HG02571 (cell line): Measurements from ENCODE around the gene POLR3F.
"Not testable (repeated sequence)": the region's sequence is repeated elsewhere in the genome, so short reads cannot be mapped to it uniquely, and the experiment has no call there.

Experiments
- ATAC-seq: cut with Tn5 transposase; IDR thresholded peaks from one replicate; pipeline ENCODE4 v1.9.1; 2021; ENCODE audit warnings: mild to moderate bottlenecking, moderate library complexity; ENCODE audit not compliant: unreplicated experiment

The POLR3F gene, protein sequence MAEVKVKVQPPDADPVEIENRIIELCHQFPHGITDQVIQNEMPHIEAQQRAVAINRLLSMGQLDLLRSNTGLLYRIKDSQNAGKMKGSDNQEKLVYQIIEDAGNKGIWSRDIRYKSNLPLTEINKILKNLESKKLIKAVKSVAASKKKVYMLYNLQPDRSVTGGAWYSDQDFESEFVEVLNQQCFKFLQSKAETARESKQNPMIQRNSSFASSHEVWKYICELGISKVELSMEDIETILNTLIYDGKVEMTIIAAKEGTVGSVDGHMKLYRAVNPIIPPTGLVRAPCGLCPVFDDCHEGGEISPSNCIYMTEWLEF

DNA sequence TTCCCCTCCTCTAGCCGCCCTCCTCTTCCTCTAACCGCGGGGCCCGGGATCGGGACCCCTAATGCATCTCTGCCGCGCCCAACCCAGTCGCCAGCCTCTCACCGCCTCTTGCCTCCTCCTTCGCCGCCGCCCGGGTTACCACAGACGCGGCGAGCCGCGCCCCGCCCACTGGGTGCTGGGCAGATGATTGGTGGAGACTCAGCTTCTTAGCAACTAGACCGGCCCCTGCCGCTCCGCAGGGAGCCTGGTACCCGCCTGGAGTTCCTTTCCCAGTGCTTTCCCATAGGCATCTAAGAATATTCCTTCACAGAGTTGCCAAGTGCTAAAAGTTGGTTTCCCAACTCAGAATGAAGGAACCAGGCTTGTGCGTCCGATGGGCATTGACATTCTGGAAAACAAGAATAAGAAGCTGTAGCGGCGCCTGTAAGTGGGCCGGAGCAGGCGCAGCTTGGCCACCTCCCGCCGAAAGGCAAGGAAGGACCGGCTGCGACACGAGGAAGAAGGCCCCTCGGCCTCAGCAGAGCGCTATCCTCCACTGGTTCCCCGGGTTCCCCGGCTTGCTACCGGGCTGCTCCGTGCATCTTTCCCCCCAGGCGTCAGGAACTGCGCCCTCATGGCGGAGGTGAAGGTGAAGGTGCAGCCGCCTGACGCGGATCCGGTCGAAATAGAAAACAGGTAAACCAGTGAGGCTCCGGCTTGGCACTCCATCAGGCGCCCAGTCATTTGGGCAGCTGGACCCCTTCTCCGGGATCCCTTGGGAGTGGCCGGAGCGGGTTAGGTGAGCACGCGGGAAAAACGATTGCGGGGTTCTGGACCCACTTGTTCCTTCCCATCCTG lies at the start of gene POLR3F, which contains the start of gene DZANK1:
Gene POLR3F (plus strand): TSS at position 497 of the 837 bp plus-strand sequence. CDS start 117 bp downstream, at position 614.
Gene DZANK1 (minus strand): TSS at position 137 of the 837 bp plus-strand sequence. CDS start 1,672 bp downstream, outside the sequence.
- ATAC-seq = peak; percentile 98

DNA sequence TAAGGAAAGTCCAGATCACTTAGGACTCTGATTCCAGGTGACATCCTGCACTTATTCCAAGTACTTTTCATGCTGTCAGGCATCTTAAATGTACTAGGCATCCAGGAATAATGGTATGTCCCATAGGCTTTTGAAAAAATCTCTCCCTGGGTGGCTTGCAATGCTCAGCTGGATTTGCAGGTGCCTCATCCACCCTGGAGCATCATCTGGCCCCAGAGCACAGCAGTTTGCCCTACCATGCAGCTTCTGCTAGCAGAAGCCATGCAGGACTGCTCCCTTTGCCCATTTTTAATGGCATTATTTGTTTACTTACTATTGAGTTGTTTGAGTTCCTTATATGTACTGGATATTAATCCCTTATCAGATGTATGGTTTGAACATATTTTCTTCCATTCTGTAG lies 45.6 kb upstream of the POLR3F start:
- ATAC-seq = no peak

DNA sequence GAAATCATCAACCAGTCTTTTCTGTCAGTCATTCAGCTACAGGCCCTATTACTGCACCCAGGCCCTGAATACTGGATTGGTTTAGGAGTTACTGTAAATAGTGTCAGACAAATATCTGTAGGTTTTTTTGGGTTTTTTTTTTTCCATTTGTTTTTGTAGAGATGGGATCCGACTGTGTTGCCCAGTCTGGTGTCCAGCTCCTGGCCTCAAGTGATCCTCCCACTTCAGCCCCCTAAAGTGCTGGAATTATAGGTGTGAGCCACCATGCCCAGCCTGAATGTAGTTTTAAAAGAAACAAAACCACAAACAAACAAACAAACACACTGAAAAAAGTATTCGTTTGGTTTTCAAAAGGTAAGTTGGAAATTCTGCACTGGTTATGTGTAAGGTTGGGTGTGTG lies 40.0 kb upstream of the POLR3F start:
- ATAC-seq = no peak

DNA sequence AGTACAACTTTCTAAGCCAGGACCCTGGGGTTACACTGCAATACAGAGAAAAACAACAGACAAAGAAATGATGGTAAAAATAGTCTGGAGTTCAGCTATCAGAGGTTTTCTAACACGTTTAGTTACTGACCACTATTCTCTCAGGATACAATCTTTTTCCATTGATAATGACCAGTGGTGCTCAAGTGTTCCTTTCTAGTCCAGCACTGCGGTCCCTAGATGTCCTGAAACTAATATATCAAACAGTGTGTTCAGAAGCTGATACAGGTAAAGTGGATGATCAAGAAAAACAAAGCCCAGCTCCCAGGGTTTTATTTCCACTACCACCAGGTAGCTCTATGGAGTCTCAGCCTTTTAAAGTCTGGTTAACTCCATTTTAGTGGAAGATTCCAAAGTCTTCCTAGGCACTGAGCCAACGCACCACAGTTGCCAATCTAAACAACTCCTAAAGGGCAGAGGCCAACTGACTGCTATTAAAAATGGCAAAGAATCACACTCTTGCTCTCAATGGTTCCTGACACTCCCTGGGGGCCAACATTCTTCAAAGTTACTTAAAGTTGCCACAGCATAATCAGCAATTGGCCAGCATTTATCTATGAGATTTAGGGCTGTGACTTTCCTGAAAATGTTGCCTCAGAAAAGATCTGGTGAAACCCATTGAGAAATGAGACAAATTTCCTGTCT lies 38.6 kb upstream of the POLR3F start:
- no peak for ATAC-seq

DNA sequence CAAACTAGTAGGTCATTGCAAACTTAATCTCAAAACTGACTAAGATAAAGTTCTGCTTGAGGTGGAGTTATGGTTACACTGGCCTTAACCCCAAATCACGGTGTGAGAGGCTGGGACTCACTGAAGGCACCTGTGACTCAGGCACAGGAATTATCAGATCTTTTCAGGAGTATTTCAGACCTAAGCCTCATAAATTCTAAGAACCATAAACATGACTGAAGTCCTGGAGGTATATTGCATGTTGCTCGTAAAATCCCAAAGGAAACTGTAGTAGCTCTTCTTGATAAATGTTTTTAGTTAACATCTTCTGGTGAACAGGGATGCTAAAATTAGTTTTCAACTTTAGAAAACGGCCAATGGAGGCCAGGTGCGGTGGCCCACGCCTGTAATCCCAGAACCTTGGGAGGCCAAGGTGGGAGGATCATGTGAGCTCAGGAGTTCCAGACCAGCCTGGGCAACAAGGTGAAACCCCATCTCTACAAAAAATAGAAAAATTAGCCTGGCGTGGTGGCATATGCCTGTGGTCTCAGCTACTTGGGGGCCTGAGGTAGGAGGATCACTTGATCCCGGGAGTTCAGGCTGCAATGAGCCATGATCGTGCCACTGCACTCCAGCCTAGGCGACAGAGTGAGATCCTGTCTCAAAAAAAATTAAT lies 36.9 kb upstream of the POLR3F start:
- no peak for ATAC-seq

DNA sequence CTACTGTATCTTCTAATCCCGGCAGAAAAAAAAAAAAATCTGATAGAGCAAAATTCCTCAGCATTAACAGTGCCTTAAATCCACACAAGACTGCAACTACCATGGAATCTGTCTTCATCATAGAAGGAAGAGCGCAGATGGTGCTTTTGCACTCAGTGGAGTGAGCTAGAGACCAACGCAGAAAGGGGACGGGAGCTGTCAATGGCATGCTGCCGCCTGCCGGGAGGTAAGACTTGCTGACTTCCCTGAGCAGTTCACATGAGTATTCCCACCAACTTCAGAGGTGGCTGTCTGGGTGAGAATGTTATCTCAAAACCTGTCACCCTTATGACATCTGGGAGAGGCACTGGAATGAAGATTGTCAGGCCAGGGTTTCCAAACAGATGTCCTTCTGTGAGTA lies 36.0 kb upstream of the POLR3F start:
- no peak for ATAC-seq

DNA sequence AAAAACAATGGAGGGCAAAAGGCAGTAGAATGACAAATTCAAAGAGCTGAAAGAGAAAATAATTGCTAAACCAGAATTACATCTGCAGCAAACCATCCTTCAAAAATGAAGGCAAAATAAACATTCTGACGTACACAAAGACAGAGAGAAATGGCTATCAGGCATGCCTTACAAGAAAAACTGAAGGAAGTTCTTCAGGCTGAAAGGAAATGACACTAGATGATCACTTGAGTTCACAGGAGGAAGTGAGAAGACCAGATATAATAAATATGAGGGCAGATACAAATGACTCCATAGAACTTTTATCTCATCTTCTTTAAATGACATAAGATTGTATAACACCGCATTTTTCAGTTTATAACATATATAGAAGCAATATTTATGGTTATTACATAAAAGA lies 30.3 kb upstream of the POLR3F start:
- ATAC-seq = no peak

DNA sequence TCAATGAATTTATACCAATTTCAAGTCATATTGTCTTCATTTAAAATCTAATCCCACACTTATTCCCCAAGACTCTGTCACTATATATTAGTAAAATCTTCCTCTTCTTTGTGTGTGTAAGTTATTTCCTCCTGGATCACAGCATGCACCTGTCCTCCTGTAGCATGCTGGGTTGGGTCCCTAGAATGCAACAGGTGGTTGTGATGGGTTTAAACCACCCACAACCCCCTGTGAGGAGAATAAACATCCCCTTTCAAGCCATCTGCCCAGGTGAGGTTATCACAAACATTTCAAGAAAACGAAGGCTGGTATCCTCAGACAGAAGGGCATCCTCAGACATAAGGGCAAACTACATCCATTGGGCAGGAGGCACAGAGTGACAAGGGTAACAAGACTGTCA lies 26.8 kb upstream of the POLR3F start:
- no peak for ATAC-seq

DNA sequence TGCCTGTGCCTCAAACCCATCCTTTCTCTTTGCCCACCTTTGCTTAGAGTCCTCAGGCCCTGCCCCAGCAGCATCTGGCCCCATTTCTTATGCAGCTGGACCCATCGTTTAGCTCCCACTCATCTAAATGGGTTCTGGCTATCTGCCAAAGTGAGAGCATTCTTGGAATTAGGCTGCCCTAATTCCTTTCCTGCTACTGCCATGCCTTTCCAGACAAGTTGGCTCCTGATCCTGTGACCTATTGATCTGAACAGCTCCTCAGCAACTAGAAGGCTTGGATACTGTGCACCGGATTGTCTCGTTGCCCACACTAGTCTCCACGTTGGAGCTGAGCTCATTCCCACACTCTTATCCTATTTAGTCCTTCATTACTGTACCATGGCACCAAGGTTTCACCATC lies 23.3 kb upstream of the POLR3F start:
- no peak for ATAC-seq

DNA sequence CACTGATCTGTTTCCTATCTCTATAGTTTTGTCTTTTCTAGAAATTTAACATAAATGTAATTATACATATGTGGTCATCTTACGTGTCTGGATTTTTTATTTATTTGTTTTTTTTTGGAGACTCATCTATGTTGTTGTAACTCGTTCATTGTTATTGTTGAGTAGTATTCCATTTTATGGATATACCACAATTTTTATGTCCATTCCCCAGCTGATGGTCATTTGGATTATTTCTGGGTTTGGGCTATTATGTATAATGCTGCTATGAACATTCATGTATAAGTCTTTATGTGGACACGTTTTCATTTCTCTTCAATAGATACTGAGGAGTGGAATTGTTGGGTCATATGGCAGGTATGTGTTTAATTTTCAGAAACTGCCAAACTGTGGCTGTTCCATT lies 10.6 kb upstream of the POLR3F start:
- ATAC-seq = no peak

DNA sequence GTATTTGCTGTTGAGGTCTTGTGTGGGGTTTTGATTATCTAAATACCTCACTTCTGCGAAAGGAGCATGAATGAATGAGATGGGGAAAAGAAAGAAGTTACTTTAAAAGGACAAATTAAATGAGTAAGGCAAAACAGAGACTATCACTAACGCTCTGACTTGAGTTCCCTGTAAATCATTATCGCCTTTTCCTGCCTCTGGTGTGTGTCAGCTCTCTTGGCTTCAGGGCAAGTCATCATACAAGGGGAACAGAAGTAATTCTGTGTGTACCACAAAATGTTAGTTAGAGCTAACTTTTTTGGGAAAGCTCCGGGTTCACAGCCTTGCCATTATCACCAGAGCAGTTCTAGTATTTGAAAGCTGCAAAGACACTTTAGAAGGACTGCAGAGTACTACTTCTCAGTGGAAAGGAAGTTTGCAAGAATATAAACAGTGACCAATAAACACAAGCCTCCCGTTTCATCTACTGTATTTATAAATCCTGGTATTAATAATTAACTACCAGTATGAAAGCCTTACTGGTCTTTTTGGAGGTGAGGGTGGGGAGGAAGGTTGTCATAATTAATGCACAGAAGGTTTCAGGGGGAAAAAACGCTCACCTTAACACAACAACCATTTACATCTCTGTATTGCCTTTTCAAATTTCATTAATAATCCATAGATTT lies 1.5 kb upstream of the POLR3F start:
- no peak for ATAC-seq

DNA sequence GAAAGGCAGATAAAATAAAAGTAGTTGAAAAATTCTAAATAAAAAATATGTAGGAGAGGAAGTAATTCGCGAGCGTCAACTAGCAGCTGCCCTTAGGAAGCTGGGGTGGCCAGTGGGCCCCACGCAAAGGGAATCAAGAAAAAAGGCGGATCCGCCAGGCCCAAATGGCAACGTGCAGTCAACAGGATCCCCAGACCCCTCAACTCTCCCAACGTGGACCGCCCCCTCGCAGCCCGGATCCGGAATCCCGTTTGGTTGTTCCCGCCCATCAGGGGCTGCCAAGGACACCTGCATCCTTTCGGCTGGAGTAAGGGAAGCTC lies 656 bp upstream of the POLR3F start:
- peak; percentile 42 for ATAC-seq

DNA sequence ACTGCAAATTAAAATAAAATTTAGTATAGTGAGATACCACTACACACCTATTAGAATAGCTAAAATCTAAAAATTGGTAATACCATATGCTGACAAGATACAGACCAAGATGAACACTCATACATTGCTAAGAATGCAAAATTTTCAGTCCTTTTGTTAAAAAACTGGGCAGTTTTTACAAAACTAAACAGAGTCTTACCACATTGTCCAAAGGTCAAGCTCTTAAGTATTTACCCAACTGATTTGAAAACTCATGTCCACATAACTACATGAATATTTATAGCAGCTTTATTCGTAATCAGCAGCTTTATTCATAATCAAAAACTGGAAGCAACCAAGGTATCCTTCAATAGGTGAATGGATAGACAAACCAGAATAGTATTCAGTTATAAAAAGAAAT lies 10.0 kb downstream of the POLR3F start:
- ATAC-seq = no peak

DNA sequence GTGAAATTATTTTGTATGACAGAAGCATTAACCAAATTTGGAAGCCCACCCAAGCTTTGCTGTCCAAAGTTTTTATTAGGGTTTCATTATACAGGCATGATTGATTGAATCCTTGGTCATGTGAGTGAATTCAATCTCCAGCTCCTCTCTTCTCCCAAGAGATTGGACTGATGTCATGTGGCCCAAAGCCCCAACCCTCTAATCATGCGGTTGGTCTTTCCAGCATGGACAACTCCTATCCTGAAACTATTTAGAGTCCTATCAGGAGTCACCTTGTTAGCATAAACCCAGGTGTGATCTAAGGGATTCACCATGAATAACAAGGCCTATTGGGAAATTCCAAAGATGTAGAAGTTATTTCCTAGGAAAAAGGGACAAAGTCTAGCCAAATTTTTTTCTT lies 10.6 kb downstream of the POLR3F start:
- no peak for ATAC-seq

DNA sequence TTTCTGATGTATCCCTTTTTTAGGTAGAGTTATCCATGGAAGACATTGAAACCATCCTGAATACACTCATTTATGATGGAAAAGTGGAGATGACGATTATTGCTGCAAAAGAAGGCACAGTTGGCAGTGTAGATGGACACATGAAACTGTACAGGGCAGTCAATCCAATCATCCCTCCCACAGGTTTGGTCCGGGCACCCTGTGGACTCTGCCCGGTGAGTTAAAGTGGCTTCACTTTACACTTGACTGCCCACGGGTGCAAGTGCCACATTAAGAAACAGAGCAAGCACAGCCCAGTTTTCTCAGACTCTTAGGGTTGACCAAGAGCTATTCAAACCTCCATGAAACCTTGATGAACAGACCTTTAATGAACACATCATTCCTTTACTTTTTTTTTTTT lies 14.4 kb downstream of the POLR3F start:
- ATAC-seq = no peak

DNA sequence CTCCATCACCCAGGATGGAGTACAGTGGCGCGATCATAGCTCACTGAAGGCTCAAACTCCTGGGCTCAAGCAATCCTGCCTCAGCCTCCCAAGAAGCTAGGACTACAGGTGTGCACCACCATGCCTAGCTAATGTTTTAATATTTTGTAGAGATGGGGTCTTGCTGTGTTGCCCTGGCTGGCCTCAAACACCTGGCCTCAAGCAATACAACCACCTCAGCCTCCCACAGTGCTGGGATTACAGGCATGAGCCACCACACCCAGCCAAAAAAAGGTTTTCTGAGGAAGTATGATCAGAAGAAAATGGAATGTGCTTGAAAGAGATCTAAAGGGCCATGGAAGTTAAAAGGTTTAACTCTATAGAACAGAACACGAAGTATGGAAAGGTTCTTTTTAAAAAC lies 21.1 kb downstream of the POLR3F start:
- no peak for ATAC-seq

DNA sequence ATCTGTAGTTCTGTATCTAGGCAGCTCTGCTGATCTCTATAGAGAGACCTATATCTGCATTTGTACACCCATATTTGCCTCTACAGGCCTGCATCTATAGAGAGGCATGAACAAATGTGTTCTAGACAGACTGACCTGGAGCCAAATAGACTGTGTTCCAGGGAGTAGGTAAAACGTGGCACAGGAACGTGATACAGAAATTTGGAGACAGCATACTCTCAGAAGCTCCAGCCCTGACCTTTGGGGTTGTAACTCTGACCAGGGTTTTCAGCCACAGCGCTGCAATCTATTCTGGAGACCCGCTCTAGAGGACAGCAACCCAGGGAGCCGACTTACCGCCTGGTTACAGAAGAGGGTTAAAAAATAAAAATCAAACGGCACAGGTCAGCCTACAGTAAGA lies 28.9 kb downstream of the POLR3F start:
- ATAC-seq = no peak

DNA sequence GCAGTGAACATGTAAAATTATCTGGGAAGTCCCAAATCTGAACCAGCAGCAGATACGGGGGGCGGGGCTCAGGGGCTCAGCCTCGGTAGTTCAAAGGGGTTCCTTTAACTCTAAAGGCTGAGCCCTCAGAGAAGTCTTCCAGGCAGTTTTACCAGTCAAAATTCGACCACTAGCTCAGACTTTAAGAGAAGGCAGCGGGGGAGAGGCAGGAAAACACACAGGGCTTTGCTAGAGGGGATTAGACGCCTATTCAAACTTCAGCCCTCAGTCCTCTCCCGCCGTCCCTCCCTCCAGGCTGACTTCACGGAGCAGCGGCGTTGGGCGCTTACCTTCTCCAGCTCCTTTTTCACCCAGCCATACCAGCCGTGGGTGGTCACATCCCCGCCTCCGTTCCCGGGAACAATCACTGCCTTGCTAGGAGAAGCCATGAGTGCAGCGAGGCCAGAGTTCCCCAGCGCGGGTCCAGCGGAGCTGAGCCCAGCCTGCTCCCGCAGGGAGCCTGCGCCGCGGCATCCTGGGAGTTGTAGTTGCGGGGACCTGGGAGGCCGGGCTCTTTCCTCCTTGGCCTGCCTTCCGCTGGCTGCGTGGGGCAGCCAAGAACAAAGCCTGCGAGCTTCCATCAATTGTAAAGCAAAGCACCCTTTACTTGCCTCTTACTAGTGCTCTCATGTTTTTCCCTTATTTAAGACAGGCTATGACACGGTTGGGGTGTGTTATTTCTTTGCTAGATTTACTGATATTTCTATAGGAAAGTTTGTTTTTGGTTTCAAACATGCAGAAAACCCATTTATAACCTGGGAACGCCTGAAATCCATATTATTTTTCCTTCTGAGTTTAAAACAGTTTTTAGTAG lies 29.8 kb downstream of the POLR3F start, which contains the start of gene RBBP9:
Gene RBBP9 (minus strand): TSS at position 486 of the 853 bp plus-strand sequence. CDS start 58 bp downstream, at position 428.
- peak; percentile 92 for ATAC-seq

DNA sequence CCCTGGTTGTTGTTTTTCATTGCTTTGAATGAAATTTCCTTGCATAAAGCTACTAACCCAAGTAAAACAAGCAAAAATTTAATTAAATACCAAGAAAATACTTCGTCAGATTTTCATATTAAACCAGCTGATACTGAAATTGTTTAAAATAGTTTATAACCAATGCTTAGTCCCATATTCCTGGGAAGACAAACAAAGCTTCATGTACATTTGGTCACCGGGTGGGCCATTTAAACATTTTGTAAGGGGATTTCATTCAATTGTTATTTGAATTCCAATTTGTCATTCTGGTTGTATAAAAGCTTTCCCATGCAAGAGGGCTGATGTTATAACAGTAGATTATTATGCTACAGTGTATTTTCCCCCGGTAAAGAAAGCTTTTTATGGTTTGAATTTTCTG lies 30.4 kb downstream of the POLR3F start:
- no peak for ATAC-seq

DNA sequence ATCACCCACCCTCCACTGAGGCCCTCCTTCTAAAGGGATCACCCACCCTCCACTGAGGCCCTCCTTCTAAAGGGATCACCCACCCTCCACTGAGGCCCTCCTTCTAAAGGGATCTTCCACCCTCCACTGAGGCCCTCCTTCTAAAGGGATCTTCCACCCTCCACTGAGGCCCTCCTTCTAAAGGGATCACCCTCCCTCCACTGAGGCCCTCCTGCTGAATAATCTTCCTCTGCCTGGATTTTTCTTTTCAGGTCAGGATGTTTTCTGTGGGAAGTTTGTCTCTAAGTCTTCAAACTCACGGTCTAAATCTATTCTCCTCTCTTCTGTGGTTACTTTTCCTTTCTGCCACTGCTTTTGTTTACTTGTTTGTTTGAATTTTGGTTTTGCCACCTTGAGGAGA lies 34.5 kb downstream of the POLR3F start:
- ATAC-seq = not testable (repeated sequence)
